A549 treated with GW870086 at 1 μM for 4 hours (cell line): ENCODE results near the gene TOMM6. TPM values are rescaled to one million over a fixed set of nuclear protein-coding genes. Genes with fewer than 3 reads are reported as not detected.

Experiments
- total RNA-seq: library from RNA; stranded (reverse); fragments of 200-300 nt; extraction: Qiagen RNA extraction; gene quantifications from 5 replicates; pipeline ENCODE4 v1.2.3, GENCODE V29; 2022; ENCODE audit warnings: low read depth

TOMM6 gene
- 296 to 313 TPM (median 302 TPM) in 5 replicates for total RNA-seq

DNA sequence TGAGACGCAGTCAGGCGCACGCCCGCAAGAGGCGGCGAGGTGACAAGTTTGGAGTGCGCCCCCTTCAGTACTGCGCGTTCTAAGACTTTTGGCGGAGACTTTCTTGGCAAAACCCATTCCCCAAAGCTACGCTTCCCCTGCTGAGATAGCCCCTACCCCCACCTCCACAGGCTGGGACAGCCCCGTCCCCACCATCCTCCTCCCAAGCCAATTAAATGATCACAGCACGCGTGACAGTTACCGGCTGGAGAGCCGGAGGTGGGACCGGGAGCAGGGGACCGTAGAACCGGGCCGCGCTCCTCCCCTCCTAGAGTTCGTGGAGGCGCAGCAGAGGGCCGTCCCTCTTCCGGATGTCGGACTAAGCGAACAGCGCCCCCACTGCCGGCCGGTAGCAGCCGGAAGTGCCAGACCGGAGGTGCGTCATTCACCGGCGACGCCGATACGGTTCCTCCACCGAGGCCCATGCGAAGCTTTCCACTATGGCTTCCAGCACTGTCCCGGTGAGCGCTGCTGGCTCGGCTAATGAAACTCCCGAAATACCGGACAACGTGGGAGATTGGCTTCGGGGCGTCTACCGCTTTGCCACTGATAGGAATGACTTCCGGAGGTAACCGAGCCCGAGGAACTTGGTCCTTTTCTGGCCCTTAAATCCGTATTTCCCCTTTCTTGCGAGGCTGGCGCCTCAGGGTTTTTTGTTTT is at the start of gene TOMM6:
Gene TOMM6 (plus strand): TSS at position 476 of the 699 bp plus-strand sequence. CDS start 4 bp downstream, at position 480.

DNA sequence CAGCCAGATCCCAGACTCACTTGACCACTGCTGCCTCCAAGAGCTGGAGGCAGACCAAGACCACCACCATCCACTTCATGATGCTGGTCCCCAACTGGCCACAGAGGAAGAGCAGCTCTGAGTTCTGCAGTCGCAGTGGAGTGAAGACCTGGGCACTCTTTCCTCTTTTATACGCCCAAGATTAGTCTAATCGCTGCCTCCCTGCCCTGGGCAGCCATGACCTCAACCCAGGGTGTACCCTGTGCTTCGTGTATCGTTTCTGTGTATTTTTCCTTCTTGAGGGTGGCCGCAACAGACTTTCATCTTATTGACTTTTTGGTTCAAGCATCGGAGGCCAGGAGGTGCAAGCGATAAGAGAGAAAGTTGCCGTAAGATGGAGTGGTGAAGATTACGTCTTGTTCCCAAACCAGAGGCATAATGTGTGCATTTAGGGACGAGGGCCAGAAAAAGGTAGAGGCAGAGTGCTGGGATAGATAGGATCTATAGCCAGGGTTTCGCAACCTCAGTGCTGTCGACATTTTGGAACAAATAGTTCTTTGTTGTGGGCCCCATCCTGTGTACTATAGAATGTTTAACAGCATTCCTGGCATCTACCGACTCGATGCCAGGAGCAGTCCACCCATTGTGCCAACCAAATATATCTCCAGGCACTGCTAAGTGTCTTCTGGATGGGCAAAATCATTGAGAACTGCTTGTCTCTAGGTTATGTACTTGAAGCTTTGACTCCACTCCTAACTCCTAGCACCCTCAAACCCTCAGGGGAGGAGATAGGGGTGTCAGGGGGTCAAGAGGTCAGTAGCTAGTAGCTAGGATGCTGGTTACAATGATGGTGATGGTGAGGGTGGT is 40.0 kb upstream of the TOMM6 start, which contains the start of gene PGC:
Gene PGC (minus strand): TSS at position 142 of the 846 bp plus-strand sequence. CDS start 63 bp downstream, at position 79.

DNA sequence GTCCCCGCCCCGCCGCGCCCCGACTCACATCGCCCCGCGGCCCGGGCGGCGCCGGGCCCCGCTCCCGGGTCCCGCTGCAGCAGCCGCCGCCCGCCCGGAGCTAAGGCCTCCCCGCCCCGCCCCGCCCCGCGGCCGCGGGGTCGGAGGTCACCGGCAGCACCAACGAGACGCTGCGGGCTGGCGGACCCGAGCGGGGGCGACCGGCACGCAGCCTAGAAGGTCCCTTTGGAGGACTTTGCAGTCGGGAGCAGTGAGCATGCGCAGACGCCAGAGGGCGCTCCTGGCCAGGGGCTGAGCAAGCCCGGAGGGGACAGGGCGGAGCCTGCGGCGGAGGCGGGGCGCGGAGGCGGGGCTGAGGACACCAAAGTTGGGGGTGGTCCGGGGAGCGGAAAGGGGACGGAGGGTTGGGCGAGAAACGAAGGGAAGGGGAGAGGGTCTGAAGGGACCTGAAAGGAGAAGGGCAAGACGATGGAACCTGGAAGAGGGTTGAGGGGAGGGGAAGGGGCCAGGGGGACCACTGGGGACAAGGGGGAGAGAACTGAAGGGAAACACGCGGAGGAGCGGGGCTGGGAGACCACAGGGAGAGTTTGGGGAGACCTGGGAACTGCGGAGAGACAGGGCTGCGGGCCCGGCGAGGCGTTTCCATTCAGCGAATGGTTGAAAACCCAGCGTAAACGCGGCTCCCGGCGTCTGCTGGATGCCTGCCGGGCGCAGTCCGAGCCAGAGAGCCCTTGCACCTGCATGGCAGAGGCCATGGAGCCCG is 7.5 kb upstream of the TOMM6 start, which contains the start of gene FRS3:
Gene FRS3 (minus strand): TSS at position 113 of the 763 bp plus-strand sequence. CDS start 2,913 bp downstream, outside the sequence.

GRCh38 chr6:41780551-41781365 is 6.7 kb upstream of the TOMM6 start, which contains the start of gene PRICKLE4:
Gene PRICKLE4, plus strand, starts transcription at chr6:41780782. Its CDS starts 2,692 bp downstream, at chr6:41783474.

Other genes with a start within 250 kb of the TOMM6 start
- gene FOXP4, start 241.3 kb upstream of the TOMM6 start, total RNA-seq: 17.9 to 26.6 TPM (median 24.2 TPM) in 5 replicates
- 0.40 to 0.77 TPM (median 0.57 TPM) in 5 replicates for gene MDFI, start 149.2 kb upstream of the TOMM6 start, total RNA-seq
- gene TFEB, start 52.1 kb upstream of the TOMM6 start, total RNA-seq: 5.0 to 8.0 TPM (median 6.8 TPM) in 5 replicates
- not detected in 5 replicates for gene PGC, start 40.3 kb upstream of the TOMM6 start, total RNA-seq
- gene FRS3, start 7.8 kb upstream of the TOMM6 start, total RNA-seq: 2.0 to 5.1 TPM (median 2.5 TPM) in 5 replicates
- gene PRICKLE4, start 6.9 kb upstream of the TOMM6 start, total RNA-seq: 0.68 to 0.95 TPM (median 0.81 TPM) in 5 replicates
- gene USP49, start 107.7 kb downstream of the TOMM6 start, total RNA-seq: 0.93 to 1.2 TPM (median 0.97 TPM) in 5 replicates
- gene MED20, start 133.4 kb downstream of the TOMM6 start, total RNA-seq: 12.2 to 15.8 TPM (median 14.3 TPM) in 5 replicates
- gene BYSL, start 133.8 kb downstream of the TOMM6 start, total RNA-seq: 37.4 to 51.1 TPM (median 43.1 TPM) in 5 replicates
- 121 to 186 TPM (median 172 TPM) in 5 replicates for gene CCND3, start 154.1 kb downstream of the TOMM6 start, total RNA-seq